NCI-H524 treated with DMSO at 0.1 percent for 48 hours (cell line): ENCODE measurements around the gene CAPRIN1.

Experiments used
- DNase-seq: peaks from one replicate; lab custom pipeline; 2025; lab: John Stamatoyannopoulos, UW

The CAPRIN1 gene

GRCh38 chr11:34051349-34052035 is at the start of gene CAPRIN1:
Gene CAPRIN1, plus strand, starts transcription at chr11:34051731. Its CDS starts 690 bp downstream, at chr11:34052421.
- peak; percentile 74 for DNase-seq

GRCh38 chr11:34002420-34002819 is 49.1 kb upstream of the CAPRIN1 start:
- DNase-seq = peak; percentile 30

- no peak for DNase-seq
Measured at GRCh38 chr11:34004236-34004635, 47.3 kb upstream of the CAPRIN1 start.

GRCh38 chr11:34006876-34007275 is 44.7 kb upstream of the CAPRIN1 start:
- DNase-seq = no peak

GRCh38 chr11:34012734-34013133 is 38.8 kb upstream of the CAPRIN1 start:
- no peak for DNase-seq

- no peak for DNase-seq
Measured at GRCh38 chr11:34013898-34014571, 37.5 kb upstream of the CAPRIN1 start.

GRCh38 chr11:34021977-34022735 is 29.4 kb upstream of the CAPRIN1 start:
- DNase-seq = no peak

- no peak for DNase-seq
Measured at GRCh38 chr11:34026432-34026831, 25.1 kb upstream of the CAPRIN1 start.

- DNase-seq = no peak
Measured at GRCh38 chr11:34027516-34028408, 23.8 kb upstream of the CAPRIN1 start.

GRCh38 chr11:34028425-34028824 is 23.1 kb upstream of the CAPRIN1 start:
- DNase-seq = no peak

GRCh38 chr11:34029176-34029575 is 22.4 kb upstream of the CAPRIN1 start:
- DNase-seq = no peak

GRCh38 chr11:34030382-34030781 is 21.1 kb upstream of the CAPRIN1 start:
- DNase-seq = no peak

GRCh38 chr11:34033399-34033798 is 18.1 kb upstream of the CAPRIN1 start:
- no peak for DNase-seq

GRCh38 chr11:34034053-34034452 is 17.5 kb upstream of the CAPRIN1 start:
- DNase-seq = no peak

GRCh38 chr11:34036456-34036855 is 15.1 kb upstream of the CAPRIN1 start:
- no peak for DNase-seq

- DNase-seq = no peak
Measured at GRCh38 chr11:34037016-34037415, 14.5 kb upstream of the CAPRIN1 start.

GRCh38 chr11:34040571-34040970 is 11.0 kb upstream of the CAPRIN1 start:
- no peak for DNase-seq

GRCh38 chr11:34044664-34045485 is 6.7 kb upstream of the CAPRIN1 start:
- DNase-seq = no peak

- no peak for DNase-seq
Measured at GRCh38 chr11:34049028-34049427, 2.5 kb upstream of the CAPRIN1 start.

- DNase-seq = no peak
Measured at GRCh38 chr11:34050581-34051348, 766 bp upstream of the CAPRIN1 start.
